ENCODE data around the gene MACC1.

GRCh38 chr7:20226860-20227259 is 9.7 kb upstream of the MACC1 start:
- TF ChIP-seq POLR2A (IDR thresholded peaks at IDR 0.05; ENCODE audit: low read depth, low read length), result no peak
- no peak for TF ChIP-seq SIN3A (IDR thresholded peaks at IDR 0.05; ENCODE audit: low read depth, low read length)
- TF ChIP-seq CBX5 (IDR thresholded peaks at IDR 0.05; ENCODE audit: low read depth), result no peak

All from GM12878 (cell line).